HepG2 (cell line): ENCODE data around the gene PRSS21. TPM values are rescaled to one million over a fixed set of nuclear protein-coding genes. Genes with fewer than 3 reads are reported as not detected.

Source experiments
- ETV5 ChIP-seq: IDR thresholded peaks from 2 replicates; pipeline ENCODE4 v1.6.1; 2018; ENCODE audit warnings: missing biosample characterization, missing genetic modification reagents, inconsistent platforms, borderline replicate concordance
- NONO ChIP-seq, 2 experiments: fragments of 450-650 bp in 1 of 2; sonication (generic) in 1 of 2; formaldehyde crosslinking in 1 of 2; IDR thresholded peaks in 1 of 2; conservative IDR thresholded peaks in 1 of 2; 2 replicates each; pipeline versions ENCODE4 v1.6.1 to v1.8.0; 2017 to 2022; ENCODE audit warnings: mild to moderate bottlenecking in 1 of 2, missing genetic modification reagents in 1 of 2, moderate library complexity in 1 of 2
- PHF20 ChIP-seq: sonication (generic); formaldehyde crosslinking; IDR thresholded peaks from 2 replicates; pipeline ENCODE4 v1.5.0; 2020; ENCODE audit warnings: mild to moderate bottlenecking, missing genetic modification reagents
- RAD21 ChIP-seq: fragments of 450-650 bp; formaldehyde crosslinking; IDR thresholded peaks from 2 replicates; pipeline ENCODE4 v1.5.0; 2020; ENCODE audit warnings: mild to moderate bottlenecking
- RARA ChIP-seq: IDR thresholded peaks from 2 replicates; pipeline ENCODE4 v1.6.1; 2016; ENCODE audit warnings: missing genetic modification reagents, missing compliant biosample characterization
- RFX1 ChIP-seq: fragments of 450-650 bp; IDR thresholded peaks from 2 replicates; pipeline ENCODE4 v1.6.1; 2017
- RFXAP ChIP-seq: sonication (generic); formaldehyde crosslinking; IDR thresholded peaks from 2 replicates; pipeline ENCODE4 v1.4.0; 2020; ENCODE audit warnings: missing genetic modification reagents, borderline replicate concordance
- SP4 ChIP-seq: sonication (generic); formaldehyde crosslinking; IDR thresholded peaks from 2 replicates; pipeline ENCODE4 v1.8.1; 2023; ENCODE audit warnings: mild to moderate bottlenecking, missing genetic modification reagents
- ZFP36 ChIP-seq: fragments of 150-350 bp; IDR thresholded peaks from 2 replicates; pipeline ENCODE4 v1.6.1; 2018; ENCODE audit warnings: borderline replicate concordance, low read length, low read depth; ENCODE audit not compliant: partially characterized antibody
- ZFX ChIP-seq: sonication (generic); formaldehyde crosslinking; IDR thresholded peaks from 2 replicates; pipeline ENCODE4 v1.4.0; 2020; ENCODE audit warnings: mild to moderate bottlenecking, low read depth, missing genetic modification reagents, moderate library complexity
- ZNF232 ChIP-seq: sonication (generic); formaldehyde crosslinking; IDR thresholded peaks from 2 replicates; pipeline ENCODE4 v1.4.0; 2020; ENCODE audit warnings: missing genetic modification reagents, borderline replicate concordance
- ZNF317 ChIP-seq: sonication (generic); formaldehyde crosslinking; IDR thresholded peaks from 2 replicates; pipeline ENCODE4 v1.5.0; 2020; ENCODE audit warnings: mild to moderate bottlenecking, missing genetic modification reagents
- ZNF335 ChIP-seq: sonication (generic); formaldehyde crosslinking; IDR thresholded peaks from 2 replicates; pipeline ENCODE4 v1.4.0; 2020; ENCODE audit warnings: missing genetic modification reagents
- ZNF430 ChIP-seq: sonication (generic); formaldehyde crosslinking; IDR thresholded peaks from 2 replicates; pipeline ENCODE4 v1.9.0; 2021; ENCODE audit warnings: mild to moderate bottlenecking, missing genetic modification reagents
- ZNF432 ChIP-seq: sonication (generic); formaldehyde crosslinking; IDR thresholded peaks from 2 replicates; pipeline ENCODE4 v1.5.0; 2020; ENCODE audit warnings: missing genetic modification reagents, mild to moderate bottlenecking, borderline replicate concordance
- ZNF766 ChIP-seq: sonication (generic); formaldehyde crosslinking; IDR thresholded peaks from 2 replicates; pipeline ENCODE4 v1.5.0; 2020; ENCODE audit warnings: missing genetic modification reagents, borderline replicate concordance
- polyA plus RNA-seq, 8 experiments: library from polyadenylated mRNA; depleted of rRNA in 3 of 8; stranded (reverse) in 7 of 8; unstranded in 1 of 8; fragments of >200 nt; fragmentation: Illumina TruSeq in 4 of 8; extraction: Trizol in 4 of 8; gene quantifications; 2 replicates each; pipeline versions ENCODE4 v1.2.1 to v1.2.3, GENCODE V29; 2011 to 2016; ENCODE audit warnings: low read depth in 4 of 8, missing spikeins in 1 of 8, mixed read lengths in 1 of 8; ENCODE audit not compliant: insufficient read depth in 1 of 8
- total RNA-seq, 5 experiments: library from RNA; depleted of rRNA; stranded (reverse); fragments of >200 nt; fragmentation: Illumina TruSeq; extraction: Trizol; gene quantifications; 2 replicates each; pipeline ENCODE4 v1.2.3, GENCODE V29; 2016; ENCODE audit warnings: low read depth in 1 of 5
- TF ChIP-seq, protein P1 (sequence below): sonication (generic); formaldehyde crosslinking; IDR thresholded peaks from 2 replicates; pipeline ENCODE4 v1.9.0; 2022; ENCODE audit warnings: missing genetic modification reagents, mild to moderate bottlenecking, borderline replicate concordance
- TF ChIP-seq, protein P2 (sequence below): sonication (generic); formaldehyde crosslinking; IDR thresholded peaks from 2 replicates; pipeline ENCODE4 v1.4.0; 2020; ENCODE audit warnings: missing genetic modification reagents, borderline replicate concordance
- TF ChIP-seq, protein P3 (sequence below): sonication (generic); formaldehyde crosslinking; IDR thresholded peaks from 2 replicates; pipeline ENCODE4 v1.5.1; 2020; ENCODE audit warnings: missing genetic modification reagents, mild to moderate bottlenecking, borderline replicate concordance
- TF ChIP-seq, protein P4 (sequence below): sonication (generic); formaldehyde crosslinking; IDR thresholded peaks from 2 replicates; pipeline ENCODE4 v1.8.1; 2023; ENCODE audit warnings: mild to moderate bottlenecking, missing genetic modification reagents
- TF ChIP-seq, protein P5 (sequence below): IDR thresholded peaks from 2 replicates; pipeline ENCODE4 v1.6.1; 2016; ENCODE audit warnings: missing compliant biosample characterization, missing genetic modification reagents, borderline replicate concordance

The PRSS21 gene
- total and polyA plus RNA-seq, 2 of the 13 experiments (the other 11 are each of a cell fraction or from before 2014, with no cell fraction given) = not detected

DNA sequence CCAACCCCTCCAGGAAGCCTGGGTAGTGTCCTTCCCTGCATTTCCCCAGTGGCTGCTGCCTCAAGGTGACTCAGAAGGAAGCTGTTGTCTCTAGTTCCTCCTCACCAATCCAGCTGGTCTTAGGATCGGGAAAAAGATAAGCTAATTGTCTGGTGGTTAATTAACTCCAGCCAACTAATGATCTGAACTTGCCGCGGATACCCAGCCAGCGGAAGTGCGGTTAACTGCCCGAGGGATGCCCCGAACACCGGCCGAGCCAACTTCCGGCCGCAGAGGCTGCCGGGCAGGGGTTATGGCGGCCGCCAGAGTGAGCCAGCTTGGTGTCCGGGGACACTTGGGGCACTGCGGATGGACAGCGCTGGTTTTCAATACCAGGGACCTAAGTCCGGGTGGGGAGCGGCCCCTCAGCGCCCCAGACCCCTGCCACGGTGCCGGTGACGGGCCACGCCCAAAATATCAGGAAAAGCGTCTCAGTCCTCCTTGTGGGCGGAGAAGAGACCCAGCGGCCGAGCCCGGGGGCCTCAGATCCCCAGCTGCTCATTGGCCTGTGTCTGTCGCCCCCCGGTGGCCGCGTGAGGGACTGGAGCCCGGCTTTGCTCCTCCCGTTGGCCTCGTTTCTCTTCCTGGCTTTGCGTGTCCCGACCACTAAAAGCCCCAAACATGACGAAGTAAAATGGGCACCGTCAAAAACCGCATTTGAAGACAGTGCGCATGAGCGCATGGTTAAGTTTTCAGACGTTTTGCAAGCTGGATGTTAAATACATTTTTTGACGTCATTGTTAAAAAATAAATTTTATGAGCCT, 51.2 kb downstream of the PRSS21 start (continued):
- TF ChIP-seq, protein P1, sequence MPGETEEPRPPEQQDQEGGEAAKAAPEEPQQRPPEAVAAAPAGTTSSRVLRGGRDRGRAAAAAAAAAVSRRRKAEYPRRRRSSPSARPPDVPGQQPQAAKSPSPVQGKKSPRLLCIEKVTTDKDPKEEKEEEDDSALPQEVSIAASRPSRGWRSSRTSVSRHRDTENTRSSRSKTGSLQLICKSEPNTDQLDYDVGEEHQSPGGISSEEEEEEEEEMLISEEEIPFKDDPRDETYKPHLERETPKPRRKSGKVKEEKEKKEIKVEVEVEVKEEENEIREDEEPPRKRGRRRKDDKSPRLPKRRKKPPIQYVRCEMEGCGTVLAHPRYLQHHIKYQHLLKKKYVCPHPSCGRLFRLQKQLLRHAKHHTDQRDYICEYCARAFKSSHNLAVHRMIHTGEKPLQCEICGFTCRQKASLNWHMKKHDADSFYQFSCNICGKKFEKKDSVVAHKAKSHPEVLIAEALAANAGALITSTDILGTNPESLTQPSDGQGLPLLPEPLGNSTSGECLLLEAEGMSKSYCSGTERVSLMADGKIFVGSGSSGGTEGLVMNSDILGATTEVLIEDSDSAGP = peak; percentile 88
- TF ChIP-seq RFX1 = no peak
- TF ChIP-seq, protein P2, sequence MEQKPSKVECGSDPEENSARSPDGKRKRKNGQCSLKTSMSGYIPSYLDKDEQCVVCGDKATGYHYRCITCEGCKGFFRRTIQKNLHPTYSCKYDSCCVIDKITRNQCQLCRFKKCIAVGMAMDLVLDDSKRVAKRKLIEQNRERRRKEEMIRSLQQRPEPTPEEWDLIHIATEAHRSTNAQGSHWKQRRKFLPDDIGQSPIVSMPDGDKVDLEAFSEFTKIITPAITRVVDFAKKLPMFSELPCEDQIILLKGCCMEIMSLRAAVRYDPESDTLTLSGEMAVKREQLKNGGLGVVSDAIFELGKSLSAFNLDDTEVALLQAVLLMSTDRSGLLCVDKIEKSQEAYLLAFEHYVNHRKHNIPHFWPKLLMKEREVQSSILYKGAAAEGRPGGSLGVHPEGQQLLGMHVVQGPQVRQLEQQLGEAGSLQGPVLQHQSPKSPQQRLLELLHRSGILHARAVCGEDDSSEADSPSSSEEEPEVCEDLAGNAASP = peak; percentile 27; the same call in 1 of the 2 replicates
- TF ChIP-seq SP4 (CRISPR knock-in tag) = peak; percentile 60
- TF ChIP-seq ETV5 = no peak; the same call in none of the 2 replicates
- TF ChIP-seq ZNF335 (CRISPR knock-in tag) = peak; percentile 84
- TF ChIP-seq ZNF317 (CRISPR knock-in tag) = peak; percentile 54; the same call in 1 of the 2 replicates
- TF ChIP-seq ZNF430 (CRISPR knock-in tag) = peak; percentile 80; the same call in 1 of the 2 replicates
- TF ChIP-seq, protein P3, sequence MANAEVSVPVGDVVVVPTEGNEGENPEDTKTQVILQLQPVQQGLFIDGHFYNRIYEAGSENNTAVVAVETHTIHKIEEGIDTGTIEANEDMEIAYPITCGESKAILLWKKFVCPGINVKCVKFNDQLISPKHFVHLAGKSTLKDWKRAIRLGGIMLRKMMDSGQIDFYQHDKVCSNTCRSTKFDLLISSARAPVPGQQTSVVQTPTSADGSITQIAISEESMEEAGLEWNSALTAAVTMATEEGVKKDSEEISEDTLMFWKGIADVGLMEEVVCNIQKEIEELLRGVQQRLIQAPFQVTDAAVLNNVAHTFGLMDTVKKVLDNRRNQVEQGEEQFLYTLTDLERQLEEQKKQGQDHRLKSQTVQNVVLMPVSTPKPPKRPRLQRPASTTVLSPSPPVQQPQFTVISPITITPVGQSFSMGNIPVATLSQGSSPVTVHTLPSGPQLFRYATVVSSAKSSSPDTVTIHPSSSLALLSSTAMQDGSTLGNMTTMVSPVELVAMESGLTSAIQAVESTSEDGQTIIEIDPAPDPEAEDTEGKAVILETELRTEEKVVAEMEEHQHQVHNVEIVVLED = peak; percentile 63; the same call in 1 of the 2 replicates
- peak; percentile 76; the same call in 1 of the 2 replicates for TF ChIP-seq RFXAP
- peak; percentile 89; the same call in 1 of the 2 replicates for TF ChIP-seq ZNF766 (CRISPR knock-in tag)
- TF ChIP-seq ZNF232 = peak; percentile 83; the same call in 1 of the 2 replicates
- TF ChIP-seq NONO (IDR thresholded peaks at IDR 0.05) = no peak
- TF ChIP-seq NONO (CRISPR knock-in tag; conservative IDR thresholded peaks at IDR 0.05) = peak; percentile 83
- TF ChIP-seq, protein P4, sequence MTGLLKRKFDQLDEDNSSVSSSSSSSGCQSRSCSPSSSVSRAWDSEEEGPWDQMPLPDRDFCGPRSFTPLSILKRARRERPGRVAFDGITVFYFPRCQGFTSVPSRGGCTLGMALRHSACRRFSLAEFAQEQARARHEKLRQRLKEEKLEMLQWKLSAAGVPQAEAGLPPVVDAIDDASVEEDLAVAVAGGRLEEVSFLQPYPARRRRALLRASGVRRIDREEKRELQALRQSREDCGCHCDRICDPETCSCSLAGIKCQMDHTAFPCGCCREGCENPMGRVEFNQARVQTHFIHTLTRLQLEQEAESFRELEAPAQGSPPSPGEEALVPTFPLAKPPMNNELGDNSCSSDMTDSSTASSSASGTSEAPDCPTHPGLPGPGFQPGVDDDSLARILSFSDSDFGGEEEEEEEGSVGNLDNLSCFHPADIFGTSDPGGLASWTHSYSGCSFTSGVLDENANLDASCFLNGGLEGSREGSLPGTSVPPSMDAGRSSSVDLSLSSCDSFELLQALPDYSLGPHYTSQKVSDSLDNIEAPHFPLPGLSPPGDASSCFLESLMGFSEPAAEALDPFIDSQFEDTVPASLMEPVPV = no peak; the same call in 1 of the 2 replicates
- TF ChIP-seq, protein P5, sequence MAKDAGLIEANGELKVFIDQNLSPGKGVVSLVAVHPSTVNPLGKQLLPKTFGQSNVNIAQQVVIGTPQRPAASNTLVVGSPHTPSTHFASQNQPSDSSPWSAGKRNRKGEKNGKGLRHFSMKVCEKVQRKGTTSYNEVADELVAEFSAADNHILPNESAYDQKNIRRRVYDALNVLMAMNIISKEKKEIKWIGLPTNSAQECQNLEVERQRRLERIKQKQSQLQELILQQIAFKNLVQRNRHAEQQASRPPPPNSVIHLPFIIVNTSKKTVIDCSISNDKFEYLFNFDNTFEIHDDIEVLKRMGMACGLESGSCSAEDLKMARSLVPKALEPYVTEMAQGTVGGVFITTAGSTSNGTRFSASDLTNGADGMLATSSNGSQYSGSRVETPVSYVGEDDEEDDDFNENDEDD = peak; percentile 73; the same call in 1 of the 2 replicates
- TF ChIP-seq RARA = peak; percentile 66
- peak; percentile 93 for TF ChIP-seq PHF20
- TF ChIP-seq RAD21 (CRISPR knock-in tag) = peak; percentile 96
- no peak for TF ChIP-seq ZNF432 (CRISPR knock-in tag)
- no peak for TF ChIP-seq ZFP36
- TF ChIP-seq ZFX = peak; percentile 89
